Measurements from ENCODE around the gene SEC24D. TPM values are rescaled to one million over a fixed set of nuclear protein-coding genes. Genes with fewer than 3 reads are reported as not detected.

SEC24D gene
- total RNA-seq, 3 donors from 2014 or later: 24.5 to 63.6 (median 50.8) TPM

DNA sequence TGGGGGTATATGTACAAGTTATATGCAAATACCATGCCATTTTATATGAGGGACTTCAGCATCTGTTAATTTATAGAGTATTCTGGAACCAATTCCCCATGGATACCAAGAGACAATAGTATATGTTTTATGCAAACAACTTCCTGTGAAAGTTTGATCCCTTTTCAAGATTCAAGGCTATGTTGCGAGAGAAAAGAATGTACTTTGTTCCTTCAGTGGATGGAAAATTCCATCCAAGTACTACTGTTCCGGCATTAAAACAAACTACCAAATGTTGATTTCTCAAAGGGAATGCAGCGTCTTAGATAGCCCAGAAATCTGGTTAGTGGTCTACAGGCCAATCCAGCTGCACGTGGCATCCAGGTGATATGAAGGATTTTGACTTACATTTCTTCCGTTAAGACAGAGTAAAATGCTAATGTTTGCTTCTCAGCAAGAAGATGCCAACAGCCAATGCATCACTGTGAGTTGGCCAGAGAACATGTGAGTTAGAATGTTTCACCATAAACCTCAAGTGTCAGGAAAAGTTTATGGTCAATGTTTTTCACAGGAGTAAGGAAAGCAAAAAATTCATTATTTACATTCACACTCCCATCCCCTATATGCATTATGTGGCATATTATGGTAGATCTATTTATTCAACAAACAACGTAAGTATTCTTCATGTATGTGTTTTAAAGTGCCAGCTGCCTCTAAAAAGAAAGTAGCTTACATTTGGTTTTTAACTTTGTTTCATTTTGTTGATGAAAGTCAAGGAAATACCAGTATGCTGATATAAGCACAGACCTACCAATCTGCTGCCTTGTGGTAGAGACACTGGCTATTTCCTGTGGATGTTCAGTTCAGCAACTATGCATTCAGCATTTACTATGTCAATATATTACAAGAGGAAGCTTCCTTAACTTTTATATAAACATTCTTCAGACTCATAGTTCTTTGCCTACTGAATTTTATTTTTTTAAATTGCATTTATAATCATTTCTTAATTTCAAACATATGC, 106.3 kb downstream of the SEC24D start:
- peaks cover 4% of the 10 kb centered on the region for H3K36me3 ChIP-seq

DNA sequence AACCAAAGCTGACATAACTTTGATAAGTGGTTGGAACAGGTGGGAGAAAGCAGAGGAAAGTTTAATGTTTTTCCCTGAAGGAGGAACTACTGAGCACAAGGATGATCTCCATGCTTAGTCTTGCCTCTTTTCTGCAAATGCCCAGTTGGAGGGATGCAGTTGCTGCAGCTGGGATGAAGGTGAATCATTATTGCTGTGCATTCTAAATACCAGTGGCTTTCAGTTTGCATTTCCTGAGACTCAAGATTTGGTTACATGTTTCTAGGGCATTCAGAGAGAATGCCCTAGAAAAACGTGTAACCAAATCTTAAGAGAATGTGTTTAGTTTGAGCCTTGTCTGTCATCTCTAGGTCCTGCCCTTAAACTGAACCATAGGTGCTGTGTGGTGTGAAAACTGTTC, 108.6 kb downstream of the SEC24D start:
- Histone ChIP-seq H3K36me3 (peaks cover 4% of the 10 kb centered on the region), H3K4me3 (no peak overlapping the region), H3K9me3 (no peaks in the 10 kb centered on the region), H3K27ac (no peak overlapping the region), H3K27me3 (no peaks in the 10 kb centered on the region), H3K4me1 (no peaks in the 10 kb centered on the region)
- no peak for DNase-seq (ENCODE audit: low spot score in 2 of 2)
- intact Hi-C loops (cut with DNase I; ENCODE audit: low total_unique reads): no loop called here
- TF ChIP-seq POLR2AphosphoS5 (IDR thresholded peaks at IDR 0.05): no peak
- TF ChIP-seq POLR2A (IDR thresholded peaks at IDR 0.05): no peak
- TF ChIP-seq, protein P1, sequence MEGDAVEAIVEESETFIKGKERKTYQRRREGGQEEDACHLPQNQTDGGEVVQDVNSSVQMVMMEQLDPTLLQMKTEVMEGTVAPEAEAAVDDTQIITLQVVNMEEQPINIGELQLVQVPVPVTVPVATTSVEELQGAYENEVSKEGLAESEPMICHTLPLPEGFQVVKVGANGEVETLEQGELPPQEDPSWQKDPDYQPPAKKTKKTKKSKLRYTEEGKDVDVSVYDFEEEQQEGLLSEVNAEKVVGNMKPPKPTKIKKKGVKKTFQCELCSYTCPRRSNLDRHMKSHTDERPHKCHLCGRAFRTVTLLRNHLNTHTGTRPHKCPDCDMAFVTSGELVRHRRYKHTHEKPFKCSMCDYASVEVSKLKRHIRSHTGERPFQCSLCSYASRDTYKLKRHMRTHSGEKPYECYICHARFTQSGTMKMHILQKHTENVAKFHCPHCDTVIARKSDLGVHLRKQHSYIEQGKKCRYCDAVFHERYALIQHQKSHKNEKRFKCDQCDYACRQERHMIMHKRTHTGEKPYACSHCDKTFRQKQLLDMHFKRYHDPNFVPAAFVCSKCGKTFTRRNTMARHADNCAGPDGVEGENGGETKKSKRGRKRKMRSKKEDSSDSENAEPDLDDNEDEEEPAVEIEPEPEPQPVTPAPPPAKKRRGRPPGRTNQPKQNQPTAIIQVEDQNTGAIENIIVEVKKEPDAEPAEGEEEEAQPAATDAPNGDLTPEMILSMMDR (IDR thresholded peaks at IDR 0.05): no peak

More for the DNA sequence above, 106.3 kb downstream of the SEC24D start:
- Histone ChIP-seq H3K9me3 (no peaks in the 10 kb centered on the region), H3K27ac (no peak overlapping the region), H3K4me3 (no peak overlapping the region), H3K4me1 (no peaks in the 10 kb centered on the region), H3K27me3 (no peaks in the 10 kb centered on the region)
- intact Hi-C loops (cut with DNase I; ENCODE audit: low total_unique reads): no loop called here
- DNase-seq (ENCODE audit: low spot score in 2 of 2): no peak
- TF ChIP-seq, protein P1 (IDR thresholded peaks at IDR 0.05): no peak
- TF ChIP-seq POLR2AphosphoS5 (IDR thresholded peaks at IDR 0.05) (no peak), POLR2A (IDR thresholded peaks at IDR 0.05) (no peak)

DNA sequence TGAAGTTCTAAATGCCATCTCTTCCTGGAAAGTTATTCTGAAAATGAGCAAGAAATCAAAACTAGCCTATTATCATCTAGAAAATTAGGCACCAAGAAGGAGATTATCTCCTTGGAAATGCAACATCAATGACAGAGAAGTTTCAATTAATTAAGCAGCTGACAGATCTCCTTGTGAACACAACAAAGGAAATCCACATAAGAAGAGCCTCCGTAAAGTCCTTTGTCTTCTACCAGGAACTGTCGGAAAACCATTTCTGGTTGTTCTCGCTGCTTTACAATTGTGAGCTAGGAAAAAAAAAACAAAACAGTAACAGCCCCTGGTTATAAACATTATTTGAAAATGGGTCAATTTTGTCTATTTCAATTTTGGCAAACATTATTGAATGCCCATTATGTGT, 112.6 kb downstream of the SEC24D start:
- intact Hi-C loops (cut with DNase I; ENCODE audit: low total_unique reads): no loop called here
- Histone ChIP-seq H3K4me3 (no peak overlapping the region), H3K27me3 (no peaks in the 10 kb centered on the region), H3K36me3 (peaks cover 4% of the 10 kb centered on the region), H3K9me3 (no peaks in the 10 kb centered on the region), H3K4me1 (no peaks in the 10 kb centered on the region), H3K27ac (no peak overlapping the region)
- no peak for TF ChIP-seq POLR2A (IDR thresholded peaks at IDR 0.05)
- no peak for TF ChIP-seq POLR2AphosphoS5 (IDR thresholded peaks at IDR 0.05)
- TF ChIP-seq, protein P1 (IDR thresholded peaks at IDR 0.05): no peak
- no peak for DNase-seq (ENCODE audit: low spot score in 2 of 2)

- TF ChIP-seq POLR2AphosphoS5 (IDR thresholded peaks at IDR 0.05) (no peak), POLR2A (IDR thresholded peaks at IDR 0.05) (no peak)
- TF ChIP-seq, protein P1 (IDR thresholded peaks at IDR 0.05): no peak
- Histone ChIP-seq H3K4me3 (no peak overlapping the region), H3K9me3 (no peaks in the 10 kb centered on the region), H3K36me3 (peaks cover 4% of the 10 kb centered on the region), H3K27ac (no peak overlapping the region), H3K4me1 (no peaks in the 10 kb centered on the region), H3K27me3 (no peaks in the 10 kb centered on the region)
- DNase-seq (ENCODE audit: low spot score in 2 of 2): no peak
- intact Hi-C loops (cut with DNase I; ENCODE audit: low total_unique reads): no loop called here
These were observed 114.2 kb downstream of the SEC24D start for GRCh38 chr4:118721752-118722151.

DNA sequence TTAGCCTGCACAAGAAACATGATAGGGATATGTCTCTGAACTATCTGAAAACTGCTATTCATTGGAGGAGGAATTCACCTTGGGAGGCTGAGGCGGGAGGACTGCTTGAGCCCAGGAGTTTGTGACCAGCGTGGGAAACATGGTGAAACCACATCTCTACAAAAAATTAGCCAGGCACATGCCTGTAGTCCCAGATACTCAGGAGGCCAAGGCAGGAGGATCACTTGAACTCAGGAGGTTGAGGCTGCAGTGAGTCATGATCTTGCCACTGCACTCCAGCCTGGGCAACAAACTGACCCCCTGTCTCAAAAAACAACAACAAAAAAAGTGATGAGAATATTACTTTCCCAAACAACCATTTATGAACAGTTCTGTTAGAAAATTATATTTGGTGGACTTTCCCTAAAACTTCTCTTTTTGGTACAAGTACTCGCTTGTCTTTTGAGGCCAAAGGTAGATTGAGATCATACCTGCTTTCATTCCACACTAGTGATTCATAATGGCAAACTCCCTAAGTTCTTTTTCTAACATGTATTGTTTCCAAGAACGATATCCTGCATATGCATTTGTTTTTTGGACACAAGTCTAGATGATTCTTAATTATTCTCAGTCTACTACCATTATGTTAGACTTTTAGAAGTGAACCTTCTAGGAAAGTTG, 117.3 kb downstream of the SEC24D start:
- no peaks in the 10 kb centered on the region for H3K9me3 ChIP-seq
- no peaks in the 10 kb centered on the region for H3K36me3 ChIP-seq
- intact Hi-C loops (cut with DNase I; ENCODE audit: low total_unique reads): no loop called here
- no peak for TF ChIP-seq POLR2A (IDR thresholded peaks at IDR 0.05)
- TF ChIP-seq, protein P1 (IDR thresholded peaks at IDR 0.05): no peak
- no peak for TF ChIP-seq POLR2AphosphoS5 (IDR thresholded peaks at IDR 0.05)
- H3K4me1 ChIP-seq: no peaks in the 10 kb centered on the region
- H3K4me3 ChIP-seq: no peak overlapping the region
- DNase-seq (ENCODE audit: low spot score in 2 of 2): no peak
- no peaks in the 10 kb centered on the region for H3K27me3 ChIP-seq
- H3K27ac ChIP-seq: peak overlapping the region; percentile 12 to 50

Measured in breast epithelium (tissue), 4 donors.